ES-I3 (cell line): ENCODE results near the gene OSTN.
"Not testable (repeated sequence)": the region's sequence is repeated elsewhere in the genome, so short reads cannot be mapped to it uniquely, and the experiment has no call there.

Experiments used
- H3K36me3 ChIP-seq: 2 replicates; pipeline ENCODE4 v1.6.1; 2013; ENCODE audit warnings: mild to moderate bottlenecking, low read length, control low read depth, moderate library complexity; ENCODE audit not compliant: insufficient read depth
- H3K4me1 ChIP-seq: 2 replicates; pipeline ENCODE4 v1.6.1; 2013; ENCODE audit warnings: mild to moderate bottlenecking, control low read depth, low read length; ENCODE audit not compliant: insufficient read depth
- H3K9ac ChIP-seq: 2 replicates; pipeline ENCODE4 v1.6.1; 2013; ENCODE audit warnings: low read depth, mild to moderate bottlenecking, low read length, moderate library complexity
- H3K9me3 ChIP-seq: 2 replicates; pipeline ENCODE4 v1.6.1; 2013; ENCODE audit warnings: mild to moderate bottlenecking, low read length, moderate library complexity; ENCODE audit not compliant: control insufficient read depth, insufficient read depth

Gene OSTN

GRCh38 chr3:191263850-191264249 is 64.8 kb downstream of the OSTN start:
- Histone ChIP-seq H3K9ac (no peak overlapping the region), H3K9me3 (no peaks in the 10 kb centered on the region), H3K36me3 (no peaks in the 10 kb centered on the region), H3K4me1 (peaks cover 8% of the 10 kb centered on the region; the same call in 1 of the 2 replicates)

- Histone ChIP-seq H3K9ac (no peak overlapping the region), H3K4me1 (no peaks in the 10 kb centered on the region), H3K9me3 (no peaks in the 10 kb centered on the region), H3K36me3 (no peaks in the 10 kb centered on the region)
Observed at GRCh38 chr3:191268737-191269136, 69.7 kb downstream of the OSTN start.

DNA sequence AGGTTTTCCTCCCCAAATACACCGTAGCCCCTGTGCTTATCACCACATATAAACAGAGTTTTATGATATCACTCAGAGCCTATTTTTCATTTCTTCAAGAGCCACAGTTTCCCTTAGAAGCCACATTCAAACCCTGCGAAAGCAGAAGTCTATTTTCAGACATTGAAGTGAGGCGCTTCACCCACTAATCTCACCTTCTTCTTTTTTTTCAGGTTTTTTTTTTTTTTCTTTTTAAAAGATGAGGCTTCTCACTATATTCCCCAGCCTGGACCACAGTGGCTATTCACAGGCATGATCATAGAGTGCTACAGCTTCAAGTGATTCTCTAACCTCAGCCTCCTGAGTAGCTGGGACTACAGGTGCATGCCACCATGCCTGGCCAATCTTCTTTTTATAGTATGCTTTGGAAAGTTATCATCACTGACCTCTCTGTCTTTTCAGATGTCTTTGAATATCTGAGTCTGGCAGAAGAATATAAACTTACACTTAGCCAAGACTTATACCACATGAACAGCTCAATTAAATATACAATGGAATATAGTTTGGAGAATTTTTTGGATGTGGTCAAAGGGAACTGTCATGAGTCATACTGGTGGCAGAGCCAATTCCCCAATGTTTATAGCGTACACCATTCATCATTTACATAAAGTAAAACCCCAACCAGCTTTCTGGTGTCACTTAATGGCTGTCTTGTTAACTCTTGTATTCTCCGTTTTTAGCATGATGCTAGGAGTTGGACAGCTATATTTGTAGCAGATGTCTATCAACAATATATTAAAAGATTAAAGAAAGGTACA is 70.4 kb downstream of the OSTN start:
- H3K4me1 ChIP-seq, result no peaks in the 10 kb centered on the region
- no peak overlapping the region for H3K9ac ChIP-seq
- no peaks in the 10 kb centered on the region for H3K36me3 ChIP-seq
- no peaks in the 10 kb centered on the region for H3K9me3 ChIP-seq

GRCh38 chr3:191275244-191275643 is 76.2 kb downstream of the OSTN start:
- H3K9ac ChIP-seq, H3K36me3 ChIP-seq, H3K4me1 ChIP-seq, H3K9me3 ChIP-seq: not testable (repeated sequence)

DNA sequence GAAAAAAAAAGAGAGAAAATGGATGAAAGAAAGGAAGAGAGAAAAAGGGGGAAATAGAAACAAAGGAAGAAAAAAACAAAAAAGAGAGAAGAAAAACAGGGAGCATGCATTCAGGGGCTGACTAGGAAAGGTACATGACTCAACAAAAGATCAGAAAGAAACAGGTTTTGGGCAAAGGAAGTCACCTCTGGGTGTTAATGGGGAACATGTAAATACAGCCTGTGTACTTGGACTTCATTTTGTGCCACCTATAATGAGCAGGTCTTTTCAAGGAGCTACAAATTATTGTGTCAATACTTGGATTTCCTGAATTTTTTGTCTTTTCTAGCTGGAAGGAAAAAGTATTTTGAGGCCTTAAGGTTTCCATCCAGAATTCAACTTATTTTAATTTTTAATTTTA is 76.7 kb downstream of the OSTN start:
- no peaks in the 10 kb centered on the region for H3K9me3 ChIP-seq
- H3K36me3 ChIP-seq, result no peaks in the 10 kb centered on the region
- no peaks in the 10 kb centered on the region for H3K4me1 ChIP-seq
- H3K9ac ChIP-seq, result no peak overlapping the region

GRCh38 chr3:191280111-191280510 is 81.1 kb downstream of the OSTN start:
- no peaks in the 10 kb centered on the region for H3K9me3 ChIP-seq
- no peak overlapping the region for H3K9ac ChIP-seq
- H3K36me3 ChIP-seq, result no peaks in the 10 kb centered on the region
- no peaks in the 10 kb centered on the region for H3K4me1 ChIP-seq

DNA sequence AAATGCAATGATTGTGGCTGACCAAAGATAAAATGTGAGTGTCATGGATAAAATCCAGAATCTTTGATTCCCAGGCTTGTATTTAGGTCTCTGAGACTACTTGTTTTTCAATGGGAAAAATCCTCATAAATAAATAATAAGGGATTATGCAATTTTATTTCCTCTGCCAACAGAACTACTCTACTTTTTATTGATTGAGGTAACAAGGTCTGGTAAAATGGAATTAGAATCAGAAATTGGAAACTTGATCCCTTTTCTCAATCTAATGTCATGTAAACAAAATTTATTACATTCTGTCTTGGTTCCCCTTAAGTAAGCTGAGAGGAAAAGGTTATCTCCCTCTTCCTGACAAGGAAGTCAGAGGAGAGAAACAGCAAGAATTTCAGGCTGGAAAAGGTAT is 81.8 kb downstream of the OSTN start:
- no peaks in the 10 kb centered on the region for H3K9me3 ChIP-seq

DNA sequence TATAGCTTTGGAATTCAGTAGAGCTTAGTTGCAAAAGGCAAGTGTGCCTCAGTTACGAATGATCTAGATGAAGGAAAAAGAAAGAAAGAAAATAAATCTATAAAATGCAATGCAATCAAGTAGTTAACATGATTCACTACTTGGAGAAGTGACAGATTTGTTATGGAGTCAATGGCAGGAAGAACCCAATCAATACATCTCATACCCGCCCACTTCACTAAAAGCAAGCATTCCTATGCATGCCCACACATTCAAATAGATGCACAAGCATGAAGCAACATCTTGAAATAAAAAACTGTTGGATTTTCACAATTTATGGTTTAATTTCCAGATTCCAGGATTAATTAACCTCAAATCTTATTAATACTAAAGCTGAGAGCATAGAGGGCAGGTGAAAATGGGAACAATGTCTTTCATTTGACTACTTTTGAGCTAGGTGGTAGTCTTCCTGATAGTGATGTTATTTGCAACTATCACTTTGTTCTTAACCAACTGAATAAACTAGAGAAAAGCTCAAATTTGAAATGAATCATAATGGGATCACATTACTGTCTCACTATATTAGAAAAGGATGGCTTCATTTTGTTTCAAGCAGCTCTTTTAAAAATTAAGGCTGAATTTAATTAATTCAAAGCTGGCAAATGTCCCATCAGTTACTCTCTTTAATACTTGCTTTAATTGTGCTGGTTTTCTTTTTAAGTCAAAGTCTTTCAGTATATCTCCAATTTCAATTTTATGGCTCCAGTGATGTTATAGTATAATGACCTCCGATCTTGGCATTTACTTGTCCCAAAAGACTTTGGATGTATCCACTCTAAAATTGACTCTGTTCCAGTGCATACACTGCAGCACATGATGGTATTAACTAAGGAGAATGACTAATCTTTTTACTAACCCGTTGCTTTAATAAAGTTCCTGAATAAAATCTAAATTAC is 83.5 kb downstream of the OSTN start:
- Histone ChIP-seq H3K9me3 (no peaks in the 10 kb centered on the region), H3K36me3 (no peaks in the 10 kb centered on the region), H3K4me1 (no peaks in the 10 kb centered on the region), H3K9ac (no peak overlapping the region)

More for the DNA sequence above, 81.8 kb downstream of the OSTN start:
- Histone ChIP-seq H3K36me3 (no peaks in the 10 kb centered on the region), H3K4me1 (no peaks in the 10 kb centered on the region), H3K9ac (no peak overlapping the region)

DNA sequence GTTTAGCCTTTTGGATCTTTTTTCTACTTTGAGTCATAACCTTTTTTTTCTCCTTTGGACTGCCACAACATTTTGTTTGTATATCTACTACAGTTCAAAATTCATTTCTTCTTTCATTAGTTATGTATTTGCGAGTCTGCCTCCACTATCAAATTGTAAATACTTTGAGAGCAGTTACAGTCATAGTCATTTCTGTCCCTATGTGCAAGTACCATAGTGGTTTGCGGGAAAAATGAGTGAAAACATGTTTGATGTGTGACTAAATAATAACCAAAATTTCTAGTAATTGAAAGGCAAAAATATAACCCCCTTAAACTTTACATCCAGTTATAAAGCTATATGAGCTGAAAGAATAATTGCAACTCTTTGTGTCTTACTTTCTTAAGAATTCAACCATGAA is 84.4 kb downstream of the OSTN start:
- H3K9ac ChIP-seq, result no peak overlapping the region
- no peaks in the 10 kb centered on the region for H3K36me3 ChIP-seq
- no peaks in the 10 kb centered on the region for H3K9me3 ChIP-seq
- no peaks in the 10 kb centered on the region for H3K4me1 ChIP-seq

DNA sequence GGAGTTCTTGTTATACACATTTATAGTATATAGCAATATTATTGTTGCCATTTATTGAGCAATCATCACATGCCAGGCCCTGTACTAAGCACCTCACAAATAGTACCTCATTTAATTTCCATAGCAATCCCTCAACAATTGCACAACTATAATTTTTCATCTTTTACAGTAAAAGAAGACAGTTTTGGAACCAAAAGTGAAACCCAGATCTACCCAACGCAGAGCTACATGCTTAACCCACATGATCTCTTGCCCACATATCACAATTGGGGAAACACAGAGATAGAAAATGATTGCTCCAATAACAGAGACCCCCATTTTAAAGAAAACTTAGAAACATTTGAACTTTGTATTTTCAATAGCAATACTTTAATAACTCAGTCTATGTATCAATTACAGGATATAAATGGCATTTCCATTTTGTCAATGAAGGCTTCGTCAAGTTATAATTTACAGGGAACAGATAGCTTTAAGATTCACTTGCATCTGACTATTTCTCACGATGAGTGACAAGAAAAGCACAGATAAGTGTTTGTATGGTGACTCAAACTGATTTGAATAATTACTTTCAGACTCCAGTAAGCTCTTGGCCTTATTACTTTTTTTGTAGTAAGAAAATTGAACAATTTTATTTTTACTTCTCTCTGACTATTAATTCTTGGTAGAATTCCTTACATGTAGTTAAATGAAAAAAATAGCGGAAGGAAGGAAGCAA is 91.4 kb downstream of the OSTN start:
- Histone ChIP-seq H3K36me3 (no peaks in the 10 kb centered on the region), H3K9ac (no peak overlapping the region), H3K4me1 (no peaks in the 10 kb centered on the region), H3K9me3 (no peaks in the 10 kb centered on the region)

DNA sequence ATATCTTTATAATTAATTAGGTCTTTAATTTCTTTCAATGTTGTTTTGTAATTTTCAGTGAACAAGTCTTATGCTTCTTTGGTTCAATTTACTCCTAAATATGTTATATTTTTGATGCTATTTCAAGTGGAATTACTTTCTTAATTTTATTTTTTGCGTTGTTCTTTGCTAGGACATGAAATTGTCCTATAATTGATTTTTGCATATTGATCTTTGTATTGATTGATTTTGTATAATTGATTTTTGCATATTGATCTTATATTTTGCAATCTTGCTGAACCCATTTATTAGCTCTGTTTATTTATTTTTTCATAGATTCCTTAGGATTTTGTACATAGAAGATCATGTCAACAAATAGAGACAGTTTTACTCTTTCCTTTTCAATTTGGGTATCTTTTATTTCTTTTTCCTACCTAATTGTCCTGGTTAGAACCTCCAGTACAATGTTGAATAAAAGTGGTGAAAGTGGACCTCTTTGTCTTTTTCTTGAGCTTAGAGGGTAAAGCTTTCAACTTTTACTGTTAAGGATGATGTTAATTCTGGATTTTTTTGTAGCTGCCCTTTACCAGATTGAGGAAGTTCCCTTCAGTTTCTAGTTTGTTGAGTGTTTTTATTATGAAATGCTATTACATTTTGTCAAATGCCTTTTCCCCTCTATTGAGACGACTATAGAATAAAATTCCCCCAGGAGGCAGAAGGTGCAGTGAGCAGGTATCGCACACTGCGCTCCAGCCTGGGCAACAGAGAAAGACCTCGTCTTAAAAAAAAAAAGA is 93.4 kb downstream of the OSTN start:
- Histone ChIP-seq H3K9me3 (no peaks in the 10 kb centered on the region), H3K9ac (no peak overlapping the region), H3K36me3 (no peaks in the 10 kb centered on the region), H3K4me1 (no peaks in the 10 kb centered on the region)

DNA sequence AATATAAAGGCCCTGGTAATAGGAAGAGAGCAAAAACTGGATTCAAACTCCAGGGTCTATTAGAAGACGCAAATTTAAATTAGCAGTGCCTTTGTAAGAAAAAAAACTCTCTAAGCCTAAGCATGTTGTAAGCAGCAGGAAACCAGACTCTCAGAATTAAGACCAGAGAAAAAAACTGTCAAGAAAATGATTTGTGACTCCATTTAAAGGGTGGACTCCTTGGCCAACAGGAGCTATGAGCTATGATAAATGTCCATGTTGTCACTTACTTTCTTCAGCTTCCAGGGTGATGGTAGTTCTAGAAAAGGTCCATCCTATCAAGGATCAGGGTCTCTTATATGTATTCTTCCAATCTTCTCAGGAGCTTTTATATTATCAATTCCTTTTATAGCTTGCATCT is 95.2 kb downstream of the OSTN start:
- Histone ChIP-seq H3K36me3 (no peaks in the 10 kb centered on the region), H3K9me3 (no peaks in the 10 kb centered on the region), H3K9ac (no peak overlapping the region), H3K4me1 (no peaks in the 10 kb centered on the region)

- Histone ChIP-seq H3K9ac (no peak overlapping the region), H3K4me1 (no peaks in the 10 kb centered on the region), H3K36me3 (no peaks in the 10 kb centered on the region), H3K9me3 (no peaks in the 10 kb centered on the region)
Observed at GRCh38 chr3:191296041-191296541, 97.0 kb downstream of the OSTN start.

DNA sequence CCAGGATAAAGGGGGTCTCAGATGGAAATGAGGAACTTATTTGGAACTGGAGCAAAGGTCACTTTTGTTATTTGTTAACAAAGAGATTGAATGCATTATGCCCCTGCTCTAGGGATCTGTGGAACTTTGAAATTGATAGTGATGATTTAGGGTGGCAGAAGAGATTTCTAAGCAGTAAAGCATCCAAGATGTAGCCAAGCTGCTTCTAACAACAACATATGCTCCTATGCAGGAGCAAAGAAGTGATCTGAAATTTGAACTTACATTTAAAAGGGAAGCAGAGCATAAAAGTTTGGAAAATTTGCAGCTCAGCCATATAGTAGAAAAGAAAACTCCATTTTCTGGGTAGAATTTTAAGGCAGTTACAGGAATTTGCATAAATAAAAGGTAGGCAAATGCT is 99.8 kb downstream of the OSTN start:
- Histone ChIP-seq H3K36me3 (no peaks in the 10 kb centered on the region), H3K9me3 (no peaks in the 10 kb centered on the region), H3K9ac (no peak overlapping the region), H3K4me1 (peaks cover 7% of the 10 kb centered on the region; the same call in 1 of the 2 replicates)
